Measurements from ENCODE around the gene TTC16. TPM values are rescaled to one million over a fixed set of nuclear protein-coding genes. Genes with fewer than 3 reads are reported as not detected.

Gene TTC16
- polyA plus RNA-seq, 4 donors: 0.01 to 0.03 TPM; not detected in 2

DNA sequence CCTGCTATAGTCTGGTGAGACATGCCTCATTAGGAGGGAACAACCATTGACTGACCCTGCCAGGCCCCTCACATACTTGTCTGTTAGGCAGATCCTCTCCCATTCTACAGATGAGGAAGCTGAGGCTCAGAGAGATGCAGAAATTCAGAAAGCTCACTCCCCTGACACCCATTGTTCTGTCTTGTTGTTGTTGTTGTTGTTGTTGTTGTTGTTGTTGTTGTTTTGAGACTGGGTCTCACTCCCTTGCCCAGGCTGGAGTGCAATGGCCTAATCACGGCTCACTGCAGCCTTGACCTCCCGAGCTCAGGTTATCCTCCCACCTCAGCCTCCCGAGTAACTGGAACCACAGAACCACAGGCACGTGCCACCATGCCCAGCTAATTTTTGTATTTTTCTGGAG lies 22.2 kb upstream of the TTC16 start:
- no peaks in the 10 kb centered on the region for H3K9me3 ChIP-seq (ENCODE audit: control insufficient read depth in 2 of 2, insufficient read depth in 1 of 2, low read depth in 1 of 2, low read length in 1 of 2)
- no peaks in the 10 kb centered on the region for H3K4me1 ChIP-seq (ENCODE audit: control insufficient read depth in 3 of 3, insufficient read depth in 2 of 3, low read depth in 1 of 3, low read length in 2 of 3)
- no peaks in the 10 kb centered on the region for H3K27me3 ChIP-seq (ENCODE audit: control insufficient read depth in 3 of 3, insufficient read depth in 3 of 3, low read length in 3 of 3)
- 88 to 94% (median 91%) methylated on average over 4 of the region's 4 CpGs for WGBS, 3 donors
- DNase-seq: no peak
- peaks cover 0 to 26% (median 0%) of the 10 kb centered on the region in 3 donors for H3K36me3 ChIP-seq (ENCODE audit: control insufficient read depth in 3 of 3, insufficient read depth in 2 of 3, low read depth in 1 of 3, low read length in 3 of 3)
- H3K4me3 ChIP-seq (ENCODE audit: low read depth in 1 of 3, low read length in 3 of 3): no peak overlapping the region
- FAIRE-seq: no peak
- no peak overlapping the region for H3K27ac ChIP-seq (ENCODE audit: low read depth in 1 of 3, low read length in 2 of 3)

DNA sequence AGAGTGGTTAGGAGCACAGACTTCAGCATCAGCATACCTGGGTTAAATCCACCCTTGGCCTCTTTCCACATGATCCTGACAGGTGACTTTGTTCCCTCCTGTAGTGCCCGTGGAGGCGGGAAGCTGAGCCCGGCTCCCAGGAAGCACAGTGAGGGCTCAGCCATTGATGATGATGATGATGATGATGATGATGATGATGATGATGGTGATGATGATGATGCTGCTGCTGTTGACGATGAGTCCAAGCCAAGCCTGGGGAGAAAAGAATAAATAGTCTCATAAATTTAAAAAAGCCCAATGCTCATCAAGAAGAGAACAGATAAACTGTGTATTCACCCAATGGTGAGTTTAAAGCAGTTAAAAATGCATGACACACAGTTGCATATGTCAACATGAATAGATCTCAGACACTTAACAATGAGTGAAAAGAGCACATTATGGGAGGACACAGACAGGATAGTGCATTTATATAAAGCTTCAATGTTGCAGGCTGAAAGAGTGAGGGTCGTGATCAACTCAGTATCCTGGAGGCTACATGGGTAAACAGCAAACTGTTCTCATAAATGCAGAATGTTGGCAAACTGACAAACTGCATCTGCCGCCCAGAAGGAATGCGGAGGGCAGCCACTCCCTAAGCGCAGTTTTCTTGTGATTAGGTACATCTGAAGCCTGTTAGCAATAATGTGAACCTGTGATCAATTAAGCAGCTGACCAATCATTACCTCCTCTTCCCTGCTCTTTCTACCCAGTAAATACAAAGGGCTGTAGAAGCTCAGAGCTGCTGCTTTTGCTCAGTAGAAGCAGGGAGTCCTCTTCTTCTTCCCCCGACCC lies 20.8 kb upstream of the TTC16 start:
- DNase-seq (no peak), FAIRE-seq (no peak)
- Histone ChIP-seq H3K36me3 (ENCODE audit: control insufficient read depth in 3 of 3, insufficient read depth in 2 of 3, low read depth in 1 of 3, low read length in 3 of 3) (peaks cover 0 to 19% (median 0%) of the 10 kb centered on the region in 3 donors), H3K4me3 (ENCODE audit: low read depth in 1 of 3, low read length in 3 of 3) (no peak overlapping the region), H3K27me3 (ENCODE audit: control insufficient read depth in 3 of 3, insufficient read depth in 3 of 3, low read length in 3 of 3) (no peaks in the 10 kb centered on the region), H3K4me1 (ENCODE audit: control insufficient read depth in 3 of 3, insufficient read depth in 2 of 3, low read depth in 1 of 3, low read length in 2 of 3) (peaks cover 0 to 3% (median 0%) of the 10 kb centered on the region in 3 donors), H3K27ac (ENCODE audit: low read depth in 1 of 3, low read length in 2 of 3) (no peak overlapping the region), H3K9me3 (ENCODE audit: control insufficient read depth in 2 of 2, insufficient read depth in 1 of 2, low read depth in 1 of 2, low read length in 1 of 2) (no peaks in the 10 kb centered on the region)
- WGBS, 3 donors: 30 to 61% (median 48%) methylated on average over 9 of the region's 9 CpGs

DNA sequence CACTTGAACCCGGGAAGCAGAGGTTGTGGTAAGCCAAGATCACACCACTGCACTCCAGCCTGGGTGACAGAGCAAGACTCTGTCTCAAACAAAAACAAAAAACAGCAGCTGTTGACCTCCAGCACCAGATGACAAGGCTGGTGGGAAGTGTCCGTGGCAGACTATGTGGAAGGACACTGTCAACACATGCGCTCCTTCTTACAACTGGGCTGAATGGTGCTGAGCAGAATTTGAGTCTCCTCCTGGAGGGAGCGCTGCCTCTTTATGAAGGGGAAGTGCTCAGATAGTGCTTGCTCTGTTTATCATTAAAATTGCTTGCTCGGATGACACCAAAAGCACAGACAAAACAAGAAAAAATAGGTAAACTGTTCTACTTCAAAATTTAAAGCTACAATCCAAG lies 18.3 kb upstream of the TTC16 start:
- peaks cover 0 to 3% (median 0%) of the 10 kb centered on the region in 3 donors for H3K36me3 ChIP-seq (ENCODE audit: control insufficient read depth in 3 of 3, insufficient read depth in 2 of 3, low read depth in 1 of 3, low read length in 3 of 3)
- H3K27ac ChIP-seq (ENCODE audit: low read depth in 1 of 3, low read length in 2 of 3): no peak overlapping the region
- H3K27me3 ChIP-seq (ENCODE audit: control insufficient read depth in 3 of 3, insufficient read depth in 3 of 3, low read length in 3 of 3): no peaks in the 10 kb centered on the region
- DNase-seq (no peak), FAIRE-seq (no peak)
- H3K4me1 ChIP-seq (ENCODE audit: control insufficient read depth in 3 of 3, insufficient read depth in 2 of 3, low read depth in 1 of 3, low read length in 2 of 3): peaks cover 0 to 3% (median 0%) of the 10 kb centered on the region in 3 donors
- 76 to 79% (median 77%) methylated on average over 5 of the region's 5 CpGs for WGBS, 3 donors
- no peaks in the 10 kb centered on the region for H3K9me3 ChIP-seq (ENCODE audit: control insufficient read depth in 2 of 2, insufficient read depth in 1 of 2, low read depth in 1 of 2, low read length in 1 of 2)
- no peak overlapping the region for H3K4me3 ChIP-seq (ENCODE audit: low read depth in 1 of 3, low read length in 3 of 3)

DNA sequence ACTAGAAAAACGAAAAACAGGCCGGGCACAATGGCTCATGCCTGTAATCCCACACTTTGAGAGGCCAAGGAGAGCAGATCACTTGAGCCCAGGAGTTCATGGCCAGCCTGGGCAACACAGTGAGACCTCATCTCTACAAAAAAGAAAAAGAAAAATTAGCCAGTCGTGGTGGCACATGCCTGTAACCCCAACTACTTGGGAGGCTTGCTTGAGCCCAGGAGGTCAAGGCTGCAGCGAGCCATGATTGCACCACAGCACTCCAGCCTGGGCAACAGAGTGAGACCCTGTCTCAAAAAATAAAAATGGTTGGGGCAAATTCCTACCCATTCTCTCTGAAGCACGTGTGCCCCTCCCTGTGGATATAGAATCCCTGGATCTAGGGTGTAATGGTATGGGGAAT lies 17.5 kb upstream of the TTC16 start:
- Histone ChIP-seq H3K36me3 (ENCODE audit: control insufficient read depth in 3 of 3, insufficient read depth in 2 of 3, low read depth in 1 of 3, low read length in 3 of 3) (no peaks in the 10 kb centered on the region), H3K27ac (ENCODE audit: low read depth in 1 of 3, low read length in 2 of 3) (no peak overlapping the region), H3K4me1 (ENCODE audit: control insufficient read depth in 3 of 3, insufficient read depth in 2 of 3, low read depth in 1 of 3, low read length in 2 of 3) (peaks cover 0 to 3% (median 0%) of the 10 kb centered on the region in 3 donors), H3K4me3 (ENCODE audit: low read depth in 1 of 3, low read length in 3 of 3) (no peak overlapping the region), H3K27me3 (ENCODE audit: control insufficient read depth in 3 of 3, insufficient read depth in 3 of 3, low read length in 3 of 3) (no peaks in the 10 kb centered on the region), H3K9me3 (ENCODE audit: control insufficient read depth in 2 of 2, insufficient read depth in 1 of 2, low read depth in 1 of 2, low read length in 1 of 2) (no peaks in the 10 kb centered on the region)
- no peak for FAIRE-seq
- 86 to 90% (median 87%) methylated on average over 5 of the region's 5 CpGs for WGBS, 3 donors
- DNase-seq: no peak

DNA sequence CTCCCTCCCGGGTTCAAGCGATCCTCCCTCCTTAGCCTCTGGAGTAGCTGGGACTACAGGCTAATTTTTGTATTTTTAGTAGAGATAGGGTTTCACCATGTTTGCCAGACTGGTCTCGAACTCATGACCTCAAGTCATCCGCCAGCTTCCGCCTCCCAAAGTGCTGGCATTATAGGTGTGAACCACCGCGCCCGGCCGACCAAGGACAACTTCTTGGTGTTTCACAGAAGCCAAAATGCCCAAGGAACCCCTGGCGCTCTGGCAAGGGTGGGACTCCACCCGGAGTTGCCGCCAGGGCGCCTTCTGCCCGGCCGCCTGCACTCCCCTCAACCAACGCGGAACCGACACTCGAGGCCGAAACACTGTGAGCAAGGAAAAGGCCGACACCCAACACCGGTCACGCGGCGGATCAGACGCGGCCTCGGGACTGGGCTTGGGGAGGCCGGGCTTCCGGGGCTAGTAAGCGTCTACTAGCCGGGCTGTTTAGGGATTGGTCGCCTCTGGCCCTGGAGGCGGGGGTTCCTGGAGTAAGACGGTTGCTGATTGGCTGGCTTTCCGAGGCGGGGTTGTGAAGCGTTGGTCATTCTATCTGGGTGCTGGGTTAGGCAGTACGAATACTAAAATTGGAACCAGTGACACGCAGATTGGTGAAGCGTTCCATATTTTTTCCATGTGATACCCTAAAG lies 16.8 kb upstream of the TTC16 start:
- Histone ChIP-seq H3K4me1 (ENCODE audit: control insufficient read depth in 3 of 3, insufficient read depth in 2 of 3, low read depth in 1 of 3, low read length in 2 of 3) (peaks cover 0 to 3% (median 0%) of the 10 kb centered on the region in 3 donors), H3K27me3 (ENCODE audit: control insufficient read depth in 3 of 3, insufficient read depth in 3 of 3, low read length in 3 of 3) (no peaks in the 10 kb centered on the region), H3K36me3 (ENCODE audit: control insufficient read depth in 3 of 3, insufficient read depth in 2 of 3, low read depth in 1 of 3, low read length in 3 of 3) (no peaks in the 10 kb centered on the region), H3K4me3 (ENCODE audit: low read depth in 1 of 3, low read length in 3 of 3) (peak overlapping the region in 2 of 3 donors; percentile 13 to 42), H3K27ac (ENCODE audit: low read depth in 1 of 3, low read length in 2 of 3) (peak overlapping the region; percentile 28 to 85 (median 62)), H3K9me3 (ENCODE audit: control insufficient read depth in 2 of 2, insufficient read depth in 1 of 2, low read depth in 1 of 2, low read length in 1 of 2) (no peaks in the 10 kb centered on the region)
- 12 to 21% (median 14%) methylated on average over 41 of the region's 41 CpGs for WGBS, 3 donors
- FAIRE-seq (no peak), DNase-seq (peak; percentile 92 to 96)

DNA sequence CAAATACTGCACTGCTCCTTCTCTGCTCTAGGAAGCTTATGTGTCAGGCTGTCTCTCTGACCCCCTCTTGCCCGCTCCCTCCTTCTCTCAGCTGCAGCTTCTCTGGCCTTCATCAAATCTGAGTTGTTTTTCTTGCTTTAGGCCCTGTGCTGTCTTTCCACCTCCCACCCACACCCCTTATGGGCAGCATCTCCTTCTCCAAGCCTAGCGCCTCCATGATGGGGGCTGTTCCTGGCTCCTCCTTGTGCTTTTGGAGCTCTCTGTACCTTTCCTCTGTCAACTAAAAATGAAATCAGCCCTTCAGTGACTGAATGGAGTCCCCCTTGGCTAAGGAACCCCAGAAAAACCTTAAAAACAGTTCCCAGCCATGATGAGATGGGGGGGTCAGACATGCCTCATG lies 15.7 kb upstream of the TTC16 start:
- peaks cover 0 to 3% (median 0%) of the 10 kb centered on the region in 3 donors for H3K4me1 ChIP-seq (ENCODE audit: control insufficient read depth in 3 of 3, insufficient read depth in 2 of 3, low read depth in 1 of 3, low read length in 2 of 3)
- H3K36me3 ChIP-seq (ENCODE audit: control insufficient read depth in 3 of 3, insufficient read depth in 2 of 3, low read depth in 1 of 3, low read length in 3 of 3): no peaks in the 10 kb centered on the region
- DNase-seq (no peak), FAIRE-seq (no peak)
- no peaks in the 10 kb centered on the region for H3K9me3 ChIP-seq (ENCODE audit: control insufficient read depth in 2 of 2, insufficient read depth in 1 of 2, low read depth in 1 of 2, low read length in 1 of 2)
- H3K27ac ChIP-seq (ENCODE audit: low read depth in 1 of 3, low read length in 2 of 3): no peak overlapping the region
- WGBS, 3 donors: 95 to 100% (median 95%) methylated on average over 2 of the region's 2 CpGs
- no peak overlapping the region for H3K4me3 ChIP-seq (ENCODE audit: low read depth in 1 of 3, low read length in 3 of 3)
- H3K27me3 ChIP-seq (ENCODE audit: control insufficient read depth in 3 of 3, insufficient read depth in 3 of 3, low read length in 3 of 3): no peaks in the 10 kb centered on the region

DNA sequence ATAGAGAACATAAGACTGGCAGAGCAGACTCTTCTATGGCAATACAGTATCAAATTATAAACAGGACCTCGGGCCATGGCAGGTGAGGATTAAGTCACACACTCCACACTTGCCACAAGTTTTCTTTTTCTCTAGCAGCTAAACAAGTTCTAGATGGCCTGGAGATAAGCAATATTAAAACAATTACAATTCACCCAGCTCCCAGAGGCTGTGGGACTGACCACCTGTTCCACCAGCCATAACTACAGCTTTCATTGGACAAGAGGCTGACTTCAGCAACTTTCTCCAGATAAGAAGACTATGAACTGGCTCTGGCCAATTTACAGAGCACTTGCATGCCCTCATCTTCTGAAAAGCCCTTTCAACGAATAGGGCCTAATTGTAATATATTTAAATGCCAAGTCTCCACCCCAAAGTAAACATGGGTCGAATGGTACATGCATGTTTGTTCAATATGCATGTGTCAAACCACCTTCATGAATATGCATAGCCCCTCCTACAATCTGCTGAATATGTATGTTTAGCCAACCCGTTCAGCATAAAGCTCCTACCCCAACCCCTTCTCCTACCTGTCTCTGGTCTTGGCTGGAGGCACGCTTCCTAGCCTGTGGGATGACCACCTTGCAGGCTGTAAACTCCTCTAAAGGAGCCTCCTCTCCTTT lies 15.2 kb upstream of the TTC16 start:
- WGBS, 3 donors: 54 to 76% (median 63%) methylated on average over 5 of the region's 5 CpGs
- H3K4me3 ChIP-seq (ENCODE audit: low read depth in 1 of 3, low read length in 3 of 3): no peak overlapping the region
- DNase-seq (no peak), FAIRE-seq (no peak)
- H3K27ac ChIP-seq (ENCODE audit: low read depth in 1 of 3, low read length in 2 of 3): no peak overlapping the region
- no peaks in the 10 kb centered on the region for H3K9me3 ChIP-seq (ENCODE audit: control insufficient read depth in 2 of 2, insufficient read depth in 1 of 2, low read depth in 1 of 2, low read length in 1 of 2)
- no peaks in the 10 kb centered on the region for H3K27me3 ChIP-seq (ENCODE audit: control insufficient read depth in 3 of 3, insufficient read depth in 3 of 3, low read length in 3 of 3)
- H3K4me1 ChIP-seq (ENCODE audit: control insufficient read depth in 3 of 3, insufficient read depth in 2 of 3, low read depth in 1 of 3, low read length in 2 of 3): peaks cover 0 to 3% (median 0%) of the 10 kb centered on the region in 3 donors
- no peaks in the 10 kb centered on the region for H3K36me3 ChIP-seq (ENCODE audit: control insufficient read depth in 3 of 3, insufficient read depth in 2 of 3, low read depth in 1 of 3, low read length in 3 of 3)

DNA sequence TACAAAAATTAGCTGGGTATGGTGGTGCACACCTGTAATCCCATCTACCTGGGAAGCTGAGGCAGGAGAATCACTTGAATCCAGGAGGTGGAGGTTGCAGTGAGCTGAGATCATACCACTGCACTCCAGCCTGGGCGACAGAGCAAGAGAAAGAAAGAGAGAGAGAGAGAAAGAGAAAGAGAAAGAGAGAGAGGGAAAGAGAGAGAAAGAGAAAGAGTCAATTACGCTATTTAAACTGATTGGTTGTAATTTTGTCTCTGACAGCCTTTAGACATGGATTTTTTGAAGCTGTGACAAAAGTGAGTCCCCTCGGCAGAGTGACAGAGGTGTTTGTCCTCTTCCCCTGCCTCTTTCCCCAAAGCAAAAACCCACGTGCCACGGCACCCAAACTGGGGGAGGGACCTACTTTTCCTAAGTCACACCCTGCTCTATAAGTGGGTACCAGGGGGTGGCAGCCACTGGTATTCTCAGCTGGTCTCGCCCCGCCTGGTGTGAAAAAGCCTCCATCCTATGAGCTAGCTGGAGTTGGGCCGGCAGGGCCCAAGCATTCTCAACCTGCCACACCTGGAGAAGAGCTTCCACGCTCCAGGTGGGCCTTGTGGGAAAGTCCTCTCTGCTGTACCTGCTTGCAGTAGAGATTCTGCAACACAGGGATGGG lies 12.5 kb upstream of the TTC16 start:
- Histone ChIP-seq H3K4me3 (ENCODE audit: low read depth in 1 of 3, low read length in 3 of 3) (no peak overlapping the region), H3K27ac (ENCODE audit: low read depth in 1 of 3, low read length in 2 of 3) (no peak overlapping the region), H3K27me3 (ENCODE audit: control insufficient read depth in 3 of 3, insufficient read depth in 3 of 3, low read length in 3 of 3) (no peaks in the 10 kb centered on the region), H3K36me3 (ENCODE audit: control insufficient read depth in 3 of 3, insufficient read depth in 2 of 3, low read depth in 1 of 3, low read length in 3 of 3) (no peaks in the 10 kb centered on the region), H3K9me3 (ENCODE audit: control insufficient read depth in 2 of 2, insufficient read depth in 1 of 2, low read depth in 1 of 2, low read length in 1 of 2) (no peaks in the 10 kb centered on the region), H3K4me1 (ENCODE audit: control insufficient read depth in 3 of 3, insufficient read depth in 2 of 3, low read depth in 1 of 3, low read length in 2 of 3) (peaks cover 0 to 3% (median 0%) of the 10 kb centered on the region in 3 donors)
- FAIRE-seq (no peak), DNase-seq (no peak)
- 68 to 77% (median 75%) methylated on average over 9 of the region's 9 CpGs for WGBS, 3 donors
